22Rv1 (cell line): ENCODE measurements around the gene ZNF792.

ENCODE experiments used
- CTCF ChIP-seq: fragments of 450-650 bp; IDR thresholded peaks from 2 replicates; pipeline ENCODE4 v1.5.1; 2017; ENCODE audit warnings: mild to moderate bottlenecking
- ZFX ChIP-seq: fragments of 450-650 bp; IDR thresholded peaks from 2 replicates; pipeline ENCODE4 v1.6.1; 2017; ENCODE audit warnings: antibody characterized with exemption, borderline replicate concordance

- no peak for TF ChIP-seq CTCF
- no peak for TF ChIP-seq ZFX
Observed at GRCh38 chr19:34943861-34944573, 20.0 kb downstream of the ZNF792 start.
